Measurements from ENCODE around the gene UBE3D. TPM values are rescaled to one million over a fixed set of nuclear protein-coding genes. Genes with fewer than 3 reads are reported as not detected.

The UBE3D gene
- total and polyA plus RNA-seq, 2 donors (not counting 1 experiment from before 2014, with no cell fraction given), result 3.3 to 11.5 TPM

DNA sequence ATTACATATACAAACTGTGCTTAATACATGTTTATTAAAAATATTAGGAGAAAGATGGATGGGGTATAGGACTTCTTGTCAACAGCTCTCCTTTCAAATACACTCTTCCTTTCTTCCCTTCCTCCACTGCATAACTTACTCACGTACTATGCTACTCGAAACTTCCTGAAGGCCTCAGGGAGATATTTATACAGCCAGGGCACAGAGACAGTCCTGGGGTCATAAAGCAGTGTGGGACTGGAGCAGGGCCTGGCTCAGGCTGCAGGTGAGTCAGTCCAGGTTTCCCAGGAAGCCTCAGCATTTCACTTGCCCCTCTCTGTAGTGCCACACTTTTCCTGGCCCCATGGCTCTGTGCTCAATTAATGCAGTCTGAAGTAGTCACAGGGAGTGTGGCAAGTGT is 157.0 kb downstream of the UBE3D start:
- WGBS (ENCODE audit: insufficient coverage), result 92% methylated on average over 2 of the region's 2 CpGs
- DNase-seq, result no peak
- H3K27ac Mint-ChIP-seq, result no peak overlapping the region
- no peak overlapping the region for H3K4me3 ChIP-seq (ENCODE audit: control extremely low read depth in 1 of 5, extremely low read depth in 1 of 5, insufficient read depth in 1 of 5, low read depth in 2 of 5, low read length in 4 of 5)
- H3K79me2 ChIP-seq (ENCODE audit: control insufficient read depth, insufficient read depth, low read length), result no peaks in the 10 kb centered on the region
- ATAC-seq (ENCODE audit: low read depth), result no peak
- POLR2A ChIA-PET, result no interaction called here
- no peak overlapping the region for H3K27ac ChIP-seq (ENCODE audit: low read length in 2 of 2)
- no peaks in the 10 kb centered on the region for H3K36me3 ChIP-seq (replicated peaks in 1 of 2; ENCODE audit: control extremely low read depth in 1 of 2, control insufficient read depth in 1 of 2, extremely low read depth in 1 of 2, insufficient read depth in 2 of 2, low read length in 1 of 2)
- H3K4me3 Mint-ChIP-seq, result no peak overlapping the region
- no peaks in the 10 kb centered on the region for H3K27me3 ChIP-seq (replicated peaks in 1 of 4; ENCODE audit: control extremely low read depth in 1 of 4, control insufficient read depth in 3 of 4, insufficient read depth in 4 of 4, low read length in 3 of 4)
- CTCF ChIA-PET, result no interaction called here
- H3K4me1 ChIP-seq (ENCODE audit: control insufficient read depth in 2 of 2, insufficient read depth in 2 of 2, low read length in 2 of 2), result no peaks in the 10 kb centered on the region
- H3K9me3 Mint-ChIP-seq (ENCODE audit: insufficient read depth), result no peaks in the 10 kb centered on the region
- H3K4me1 Mint-ChIP-seq, result no peaks in the 10 kb centered on the region
- intact Hi-C loops (cut with micrococcal nuclease), result no loop called here
- TF ChIP-seq EZH2 (IDR thresholded peaks at IDR 0.05; ENCODE audit: borderline replicate concordance, insufficient read depth, low read depth, low read length, poor library complexity, severe bottlenecking), result no peak
- TF ChIP-seq, protein P1, sequence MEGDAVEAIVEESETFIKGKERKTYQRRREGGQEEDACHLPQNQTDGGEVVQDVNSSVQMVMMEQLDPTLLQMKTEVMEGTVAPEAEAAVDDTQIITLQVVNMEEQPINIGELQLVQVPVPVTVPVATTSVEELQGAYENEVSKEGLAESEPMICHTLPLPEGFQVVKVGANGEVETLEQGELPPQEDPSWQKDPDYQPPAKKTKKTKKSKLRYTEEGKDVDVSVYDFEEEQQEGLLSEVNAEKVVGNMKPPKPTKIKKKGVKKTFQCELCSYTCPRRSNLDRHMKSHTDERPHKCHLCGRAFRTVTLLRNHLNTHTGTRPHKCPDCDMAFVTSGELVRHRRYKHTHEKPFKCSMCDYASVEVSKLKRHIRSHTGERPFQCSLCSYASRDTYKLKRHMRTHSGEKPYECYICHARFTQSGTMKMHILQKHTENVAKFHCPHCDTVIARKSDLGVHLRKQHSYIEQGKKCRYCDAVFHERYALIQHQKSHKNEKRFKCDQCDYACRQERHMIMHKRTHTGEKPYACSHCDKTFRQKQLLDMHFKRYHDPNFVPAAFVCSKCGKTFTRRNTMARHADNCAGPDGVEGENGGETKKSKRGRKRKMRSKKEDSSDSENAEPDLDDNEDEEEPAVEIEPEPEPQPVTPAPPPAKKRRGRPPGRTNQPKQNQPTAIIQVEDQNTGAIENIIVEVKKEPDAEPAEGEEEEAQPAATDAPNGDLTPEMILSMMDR (IDR thresholded peaks at IDR 0.05), result no peak
- no peak overlapping the region for H2AFZ ChIP-seq (ENCODE audit: insufficient read depth, low read depth, low read length, poor library complexity, severe bottlenecking)
- no peak overlapping the region for H3K4me2 ChIP-seq (replicated peaks; ENCODE audit: low read depth, low read length, poor library complexity, severe bottlenecking)
- H4K20me1 ChIP-seq (ENCODE audit: control insufficient read depth, insufficient read depth, low read length, poor library complexity, severe bottlenecking), result no peaks in the 10 kb centered on the region
- H3K27me3 Mint-ChIP-seq, result no peaks in the 10 kb centered on the region
- H3K9ac ChIP-seq (ENCODE audit: low read length), result no peak overlapping the region
- H3K9me3 ChIP-seq (ENCODE audit: control extremely low read depth in 1 of 3, control insufficient read depth in 2 of 3, insufficient read depth in 1 of 3, low read length in 2 of 3), result no peaks in the 10 kb centered on the region

DNA sequence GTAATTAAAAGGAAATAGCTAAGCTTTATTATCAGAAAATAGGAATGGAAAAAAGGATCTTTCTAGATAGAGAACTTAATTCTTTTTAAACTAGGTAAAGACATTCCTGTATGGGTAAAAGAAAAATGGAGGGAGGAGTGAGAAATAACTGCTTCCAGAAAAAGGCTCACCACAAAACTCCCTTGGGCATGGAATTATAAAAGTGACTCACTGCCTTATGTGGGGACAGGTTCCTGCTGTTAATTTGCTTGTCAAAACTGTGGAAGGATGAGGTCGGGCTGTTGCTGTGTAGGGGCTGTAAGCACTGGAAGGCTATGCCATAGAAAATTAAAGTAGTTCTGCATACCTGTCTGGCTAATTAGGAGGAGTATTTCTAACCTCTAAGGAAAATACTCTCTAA is 158.7 kb downstream of the UBE3D start:
- TF ChIP-seq, protein P1 (IDR thresholded peaks at IDR 0.05), result no peak
- CTCF ChIA-PET, result no interaction called here

More for the DNA sequence above, 158.7 kb downstream of the UBE3D start:
- intact Hi-C loops (cut with micrococcal nuclease), result no loop called here
- no peaks in the 10 kb centered on the region for H3K27me3 ChIP-seq (replicated peaks in 1 of 4; ENCODE audit: control extremely low read depth in 1 of 4, control insufficient read depth in 3 of 4, insufficient read depth in 4 of 4, low read length in 3 of 4)
- no peaks in the 10 kb centered on the region for H3K79me2 ChIP-seq (ENCODE audit: control insufficient read depth, insufficient read depth, low read length)
- DNase-seq (no peak), ATAC-seq (ENCODE audit: low read depth) (no peak)
- H3K27ac Mint-ChIP-seq, result no peak overlapping the region
- H3K4me1 ChIP-seq (ENCODE audit: control insufficient read depth in 2 of 2, insufficient read depth in 2 of 2, low read length in 2 of 2), result no peaks in the 10 kb centered on the region
- H3K9me3 Mint-ChIP-seq (ENCODE audit: insufficient read depth), result no peaks in the 10 kb centered on the region
- no peak overlapping the region for H3K9ac ChIP-seq (ENCODE audit: low read length)
- H3K27ac ChIP-seq (ENCODE audit: low read length in 2 of 2), result no peak overlapping the region
- H3K9me3 ChIP-seq (ENCODE audit: control extremely low read depth in 1 of 3, control insufficient read depth in 2 of 3, insufficient read depth in 1 of 3, low read length in 2 of 3), result no peaks in the 10 kb centered on the region
- no peaks in the 10 kb centered on the region for H3K4me1 Mint-ChIP-seq
- H3K36me3 ChIP-seq (replicated peaks in 1 of 2; ENCODE audit: control extremely low read depth in 1 of 2, control insufficient read depth in 1 of 2, extremely low read depth in 1 of 2, insufficient read depth in 2 of 2, low read length in 1 of 2), result no peaks in the 10 kb centered on the region
- no peak overlapping the region for H3K4me3 Mint-ChIP-seq
- no peaks in the 10 kb centered on the region for H4K20me1 ChIP-seq (ENCODE audit: control insufficient read depth, insufficient read depth, low read length, poor library complexity, severe bottlenecking)
- no peak overlapping the region for H3K4me2 ChIP-seq (replicated peaks; ENCODE audit: low read depth, low read length, poor library complexity, severe bottlenecking)
- no peak overlapping the region for H3K4me3 ChIP-seq (ENCODE audit: control extremely low read depth in 1 of 5, extremely low read depth in 1 of 5, insufficient read depth in 1 of 5, low read depth in 2 of 5, low read length in 4 of 5)
- POLR2A ChIA-PET, result no interaction called here
- no peaks in the 10 kb centered on the region for H3K27me3 Mint-ChIP-seq
- H2AFZ ChIP-seq (ENCODE audit: insufficient read depth, low read depth, low read length, poor library complexity, severe bottlenecking), result no peak overlapping the region
- no CpG with 5 or more reads among the region's 1 CpG for WGBS (ENCODE audit: insufficient coverage)

Measured in B cell (primary cell).